HepG2 (cell line): ENCODE results near the gene COPS6. TPM values are rescaled to one million over a fixed set of nuclear protein-coding genes. Genes with fewer than 3 reads are reported as not detected.
A peak's percentile ranks its signal among the peaks of the same experiment; 100 is the strongest.

ENCODE experiments used
- ATF7 ChIP-seq, 2 experiments: fragments of 450-650 bp in 1 of 2; sonication (generic) in 1 of 2; formaldehyde crosslinking in 1 of 2; IDR thresholded peaks; 2 replicates each; pipeline versions ENCODE4 v1.4.0 to v1.6.1; 2016 to 2020; ENCODE audit warnings: antibody characterized with exemption in 1 of 2, mild to moderate bottlenecking in 1 of 2, missing genetic modification reagents in 1 of 2
- ZBTB20 ChIP-seq: sonication (generic); formaldehyde crosslinking; IDR thresholded peaks from 2 replicates; pipeline ENCODE4 v1.8.1; 2023; ENCODE audit warnings: missing genetic modification reagents, low read depth, mild to moderate bottlenecking, borderline replicate concordance
- ZBTB42 ChIP-seq: sonication (generic); formaldehyde crosslinking; IDR thresholded peaks from 2 replicates; pipeline ENCODE4 v1.5.0; 2020; ENCODE audit warnings: mild to moderate bottlenecking, missing genetic modification reagents
- ZBTB8A ChIP-seq: sonication (generic); formaldehyde crosslinking; IDR thresholded peaks from 2 replicates; pipeline ENCODE4 v1.4.0; 2020; ENCODE audit warnings: mild to moderate bottlenecking, low read depth, missing genetic modification reagents, borderline replicate concordance
- ZNF232 ChIP-seq: sonication (generic); formaldehyde crosslinking; IDR thresholded peaks from 2 replicates; pipeline ENCODE4 v1.4.0; 2020; ENCODE audit warnings: missing genetic modification reagents, borderline replicate concordance
- ZNF3 ChIP-seq: IDR thresholded peaks from 2 replicates; pipeline ENCODE4 v1.7.0; 2017; ENCODE audit warnings: inconsistent platforms
- ZNF510 ChIP-seq: sonication (generic); formaldehyde crosslinking; IDR thresholded peaks from 2 replicates; pipeline ENCODE4 v1.4.0; 2020; ENCODE audit warnings: low read depth, mild to moderate bottlenecking, missing genetic modification reagents
- ZNF619 ChIP-seq: sonication (generic); formaldehyde crosslinking; IDR thresholded peaks from 2 replicates; pipeline ENCODE4 v1.4.0; 2020; ENCODE audit warnings: mild to moderate bottlenecking, missing genetic modification reagents
- ZNF75D ChIP-seq: sonication (generic); formaldehyde crosslinking; IDR thresholded peaks from 2 replicates; pipeline ENCODE4 v1.8.1; 2023; ENCODE audit warnings: missing genetic modification reagents, mild to moderate bottlenecking, borderline replicate concordance
- ZNF788 ChIP-seq: sonication (generic); formaldehyde crosslinking; IDR thresholded peaks from 2 replicates; pipeline ENCODE4 v1.5.0; 2020; ENCODE audit warnings: mild to moderate bottlenecking, missing genetic modification reagents, borderline replicate concordance
- polyA plus RNA-seq, 8 experiments: library from polyadenylated mRNA; depleted of rRNA in 3 of 8; stranded (reverse) in 7 of 8; unstranded in 1 of 8; fragments of >200 nt; fragmentation: Illumina TruSeq in 4 of 8; extraction: Trizol in 4 of 8; gene quantifications; 2 replicates each; pipeline versions ENCODE4 v1.2.1 to v1.2.3, GENCODE V29; 2011 to 2016; ENCODE audit warnings: low read depth in 4 of 8, missing spikeins in 1 of 8, mixed read lengths in 1 of 8; ENCODE audit not compliant: insufficient read depth in 1 of 8
- total RNA-seq, 5 experiments: library from RNA; depleted of rRNA; stranded (reverse); fragments of >200 nt; fragmentation: Illumina TruSeq; extraction: Trizol; gene quantifications; 2 replicates each; pipeline ENCODE4 v1.2.3, GENCODE V29; 2016; ENCODE audit warnings: low read depth in 1 of 5
- TF ChIP-seq, protein P1 (sequence below): sonication (generic); formaldehyde crosslinking; IDR thresholded peaks from 2 replicates; pipeline ENCODE4 v1.4.0; 2020; ENCODE audit warnings: mild to moderate bottlenecking, missing genetic modification reagents, borderline replicate concordance
- TF ChIP-seq, protein P2 (sequence below): sonication (generic); formaldehyde crosslinking; IDR thresholded peaks from 2 replicates; pipeline ENCODE4 v1.4.0; 2020; ENCODE audit warnings: mild to moderate bottlenecking, low read depth, missing genetic modification reagents
- TF ChIP-seq, protein P3 (sequence below): sonication (generic); formaldehyde crosslinking; IDR thresholded peaks from 2 replicates; pipeline ENCODE4 v1.4.0; 2020; ENCODE audit warnings: missing genetic modification reagents, borderline replicate concordance
- TF ChIP-seq, protein P4 (sequence below): sonication (generic); formaldehyde crosslinking; IDR thresholded peaks from 2 replicates; pipeline ENCODE4 v1.5.0; 2020; ENCODE audit warnings: mild to moderate bottlenecking, missing genetic modification reagents, borderline replicate concordance
- TF ChIP-seq, protein P5 (sequence below): sonication (generic); formaldehyde crosslinking; IDR thresholded peaks from 2 replicates; pipeline ENCODE4 v1.4.0; 2020; ENCODE audit warnings: missing genetic modification reagents, borderline replicate concordance

COPS6 gene
- total and polyA plus RNA-seq, 2 of the 13 experiments (the other 11 are each of a cell fraction or from before 2014, with no cell fraction given), result 33.4 to 117 TPM

DNA sequence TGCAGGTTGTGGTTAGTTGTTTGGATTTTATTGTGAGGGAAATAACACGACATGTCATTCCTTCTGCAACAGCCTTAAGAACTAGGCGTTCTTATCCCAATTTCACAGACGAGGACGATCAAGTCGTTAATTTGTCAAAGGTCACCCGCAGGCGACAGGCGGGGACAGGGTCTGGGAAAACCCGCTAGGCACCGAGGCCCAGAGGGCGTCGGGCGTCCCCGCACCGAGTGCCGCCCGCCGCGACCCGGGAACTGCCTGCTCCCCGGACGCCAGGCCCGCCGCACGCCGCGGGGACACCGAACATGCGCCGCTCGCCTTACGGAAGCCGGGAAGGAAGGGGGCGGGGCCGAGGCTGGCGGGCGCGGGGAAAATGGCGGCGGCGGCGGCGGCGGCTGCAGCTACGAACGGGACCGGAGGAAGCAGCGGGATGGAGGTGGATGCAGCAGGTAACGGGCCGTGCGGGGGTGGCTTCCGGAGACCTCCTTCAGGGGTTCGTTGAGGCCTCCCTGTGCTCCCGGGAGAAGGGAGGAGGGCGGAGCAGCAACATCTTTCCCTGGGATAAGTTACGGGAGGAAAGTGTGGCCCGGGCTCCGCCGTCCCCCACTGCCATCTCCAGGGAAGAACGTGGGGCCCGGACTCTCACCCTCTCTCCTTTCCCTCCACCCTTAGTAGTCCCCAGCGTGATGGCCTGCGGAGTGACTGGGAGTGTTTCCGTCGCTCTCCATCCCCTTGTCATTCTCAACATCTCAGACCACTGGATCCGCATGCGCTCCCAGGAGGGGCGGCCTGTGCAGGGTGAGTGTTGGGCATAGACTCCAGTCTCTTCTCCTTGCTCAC lies at the start of gene COPS6 (continued):
- TF ChIP-seq, protein P1, sequence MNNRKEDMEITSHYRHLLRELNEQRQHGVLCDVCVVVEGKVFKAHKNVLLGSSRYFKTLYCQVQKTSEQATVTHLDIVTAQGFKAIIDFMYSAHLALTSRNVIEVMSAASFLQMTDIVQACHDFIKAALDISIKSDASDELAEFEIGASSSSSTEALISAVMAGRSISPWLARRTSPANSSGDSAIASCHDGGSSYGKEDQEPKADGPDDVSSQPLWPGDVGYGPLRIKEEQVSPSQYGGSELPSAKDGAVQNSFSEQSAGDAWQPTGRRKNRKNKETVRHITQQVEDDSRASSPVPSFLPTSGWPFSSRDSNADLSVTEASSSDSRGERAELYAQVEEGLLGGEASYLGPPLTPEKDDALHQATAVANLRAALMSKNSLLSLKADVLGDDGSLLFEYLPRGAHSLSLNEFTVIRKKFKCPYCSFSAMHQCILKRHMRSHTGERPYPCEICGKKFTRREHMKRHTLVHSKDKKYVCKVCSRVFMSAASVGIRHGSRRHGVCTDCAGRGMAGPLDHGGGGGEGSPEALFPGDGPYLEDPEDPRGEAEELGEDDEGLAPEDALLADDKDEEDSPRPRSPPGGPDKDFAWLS (CRISPR knock-in tag), result peak; percentile 90
- TF ChIP-seq, protein P2, sequence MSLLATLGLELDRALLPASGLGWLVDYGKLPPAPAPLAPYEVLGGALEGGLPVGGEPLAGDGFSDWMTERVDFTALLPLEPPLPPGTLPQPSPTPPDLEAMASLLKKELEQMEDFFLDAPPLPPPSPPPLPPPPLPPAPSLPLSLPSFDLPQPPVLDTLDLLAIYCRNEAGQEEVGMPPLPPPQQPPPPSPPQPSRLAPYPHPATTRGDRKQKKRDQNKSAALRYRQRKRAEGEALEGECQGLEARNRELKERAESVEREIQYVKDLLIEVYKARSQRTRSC (CRISPR knock-in tag), result peak; percentile 87; the same call in 1 of the 2 replicates
- no peak for TF ChIP-seq ATF7 (IDR thresholded peaks at IDR 0.05)
- TF ChIP-seq ATF7 (CRISPR knock-in tag; IDR thresholded peaks at IDR 0.05), result peak; percentile 53; the same call in 1 of the 2 replicates
- peak; percentile 84; the same call in 1 of the 2 replicates for TF ChIP-seq ZNF510 (CRISPR knock-in tag)
- TF ChIP-seq, protein P3, sequence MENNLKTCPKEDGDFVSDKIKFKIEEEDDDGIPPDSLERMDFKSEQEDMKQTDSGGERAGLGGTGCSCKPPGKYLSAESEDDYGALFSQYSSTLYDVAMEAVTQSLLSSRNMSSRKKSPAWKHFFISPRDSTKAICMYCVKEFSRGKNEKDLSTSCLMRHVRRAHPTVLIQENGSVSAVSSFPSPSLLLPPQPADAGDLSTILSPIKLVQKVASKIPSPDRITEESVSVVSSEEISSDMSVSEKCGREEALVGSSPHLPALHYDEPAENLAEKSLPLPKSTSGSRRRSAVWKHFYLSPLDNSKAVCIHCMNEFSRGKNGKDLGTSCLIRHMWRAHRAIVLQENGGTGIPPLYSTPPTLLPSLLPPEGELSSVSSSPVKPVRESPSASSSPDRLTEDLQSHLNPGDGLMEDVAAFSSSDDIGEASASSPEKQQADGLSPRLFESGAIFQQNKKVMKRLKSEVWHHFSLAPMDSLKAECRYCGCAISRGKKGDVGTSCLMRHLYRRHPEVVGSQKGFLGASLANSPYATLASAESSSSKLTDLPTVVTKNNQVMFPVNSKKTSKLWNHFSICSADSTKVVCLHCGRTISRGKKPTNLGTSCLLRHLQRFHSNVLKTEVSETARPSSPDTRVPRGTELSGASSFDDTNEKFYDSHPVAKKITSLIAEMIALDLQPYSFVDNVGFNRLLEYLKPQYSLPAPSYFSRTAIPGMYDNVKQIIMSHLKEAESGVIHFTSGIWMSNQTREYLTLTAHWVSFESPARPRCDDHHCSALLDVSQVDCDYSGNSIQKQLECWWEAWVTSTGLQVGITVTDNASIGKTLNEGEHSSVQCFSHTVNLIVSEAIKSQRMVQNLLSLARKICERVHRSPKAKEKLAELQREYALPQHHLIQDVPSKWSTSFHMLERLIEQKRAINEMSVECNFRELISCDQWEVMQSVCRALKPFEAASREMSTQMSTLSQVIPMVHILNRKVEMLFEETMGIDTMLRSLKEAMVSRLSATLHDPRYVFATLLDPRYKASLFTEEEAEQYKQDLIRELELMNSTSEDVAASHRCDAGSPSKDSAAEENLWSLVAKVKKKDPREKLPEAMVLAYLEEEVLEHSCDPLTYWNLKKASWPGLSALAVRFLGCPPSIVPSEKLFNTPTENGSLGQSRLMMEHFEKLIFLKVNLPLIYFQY, result 0 out of 2 replicates have a peak, but pooled peaks have one; percentile 80
- peak; percentile 89; the same call in 1 of the 2 replicates for TF ChIP-seq ZNF788 (CRISPR knock-in tag)
- no peak for TF ChIP-seq ZNF3 (CRISPR knock-in tag)
- no peak for TF ChIP-seq ZNF619 (CRISPR knock-in tag)
- TF ChIP-seq, protein P4, sequence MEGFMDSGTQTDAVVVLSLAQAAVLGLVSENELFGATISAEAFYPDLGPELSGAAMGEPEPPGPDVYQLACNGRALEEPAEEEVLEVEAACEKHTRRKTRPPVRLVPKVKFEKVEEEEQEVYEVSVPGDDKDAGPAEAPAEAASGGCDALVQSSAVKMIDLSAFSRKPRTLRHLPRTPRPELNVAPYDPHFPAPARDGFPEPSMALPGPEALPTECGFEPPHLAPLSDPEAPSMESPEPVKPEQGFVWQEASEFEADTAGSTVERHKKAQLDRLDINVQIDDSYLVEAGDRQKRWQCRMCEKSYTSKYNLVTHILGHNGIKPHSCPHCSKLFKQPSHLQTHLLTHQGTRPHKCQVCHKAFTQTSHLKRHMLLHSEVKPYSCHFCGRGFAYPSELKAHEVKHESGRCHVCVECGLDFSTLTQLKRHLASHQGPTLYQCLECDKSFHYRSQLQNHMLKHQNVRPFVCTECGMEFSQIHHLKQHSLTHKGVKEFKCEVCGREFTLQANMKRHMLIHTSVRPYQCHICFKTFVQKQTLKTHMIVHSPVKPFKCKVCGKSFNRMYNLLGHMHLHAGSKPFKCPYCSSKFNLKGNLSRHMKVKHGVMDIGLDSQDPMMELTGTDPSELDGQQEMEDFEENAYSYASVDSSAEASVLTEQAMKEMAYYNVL (CRISPR knock-in tag), result no peak; the same call in 1 of the 2 replicates
- TF ChIP-seq ZBTB42 (CRISPR knock-in tag), result peak; percentile 90; the same call in 1 of the 2 replicates
- TF ChIP-seq ZNF75D (CRISPR knock-in tag), result peak; percentile 87; the same call in 1 of the 2 replicates
- TF ChIP-seq ZNF232, result peak; percentile 56
- TF ChIP-seq, protein P5, sequence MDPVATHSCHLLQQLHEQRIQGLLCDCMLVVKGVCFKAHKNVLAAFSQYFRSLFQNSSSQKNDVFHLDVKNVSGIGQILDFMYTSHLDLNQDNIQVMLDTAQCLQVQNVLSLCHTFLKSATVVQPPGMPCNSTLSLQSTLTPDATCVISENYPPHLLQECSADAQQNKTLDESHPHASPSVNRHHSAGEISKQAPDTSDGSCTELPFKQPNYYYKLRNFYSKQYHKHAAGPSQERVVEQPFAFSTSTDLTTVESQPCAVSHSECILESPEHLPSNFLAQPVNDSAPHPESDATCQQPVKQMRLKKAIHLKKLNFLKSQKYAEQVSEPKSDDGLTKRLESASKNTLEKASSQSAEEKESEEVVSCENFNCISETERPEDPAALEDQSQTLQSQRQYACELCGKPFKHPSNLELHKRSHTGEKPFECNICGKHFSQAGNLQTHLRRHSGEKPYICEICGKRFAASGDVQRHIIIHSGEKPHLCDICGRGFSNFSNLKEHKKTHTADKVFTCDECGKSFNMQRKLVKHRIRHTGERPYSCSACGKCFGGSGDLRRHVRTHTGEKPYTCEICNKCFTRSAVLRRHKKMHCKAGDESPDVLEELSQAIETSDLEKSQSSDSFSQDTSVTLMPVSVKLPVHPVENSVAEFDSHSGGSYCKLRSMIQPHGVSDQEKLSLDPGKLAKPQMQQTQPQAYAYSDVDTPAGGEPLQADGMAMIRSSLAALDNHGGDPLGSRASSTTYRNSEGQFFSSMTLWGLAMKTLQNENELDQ, result no peak
- peak; percentile 53; the same call in 1 of the 2 replicates for TF ChIP-seq ZBTB8A (CRISPR knock-in tag)
- TF ChIP-seq ZBTB20 (CRISPR knock-in tag), result 0 out of 2 replicates have a peak, but pooled peaks have one; percentile 24
